Hippocampal formation (tissue), 2 donors: ENCODE measurements around the gene NAB2.
"Not testable (repeated sequence)": the region's sequence is repeated elsewhere in the genome, so short reads cannot be mapped to it uniquely, and the experiment has no call there.

ENCODE experiments used
- DNase-seq, 2 donors: peaks; one replicate each; lab custom pipeline; 2025; lab: John Stamatoyannopoulos, UW

NAB2 gene

DNA sequence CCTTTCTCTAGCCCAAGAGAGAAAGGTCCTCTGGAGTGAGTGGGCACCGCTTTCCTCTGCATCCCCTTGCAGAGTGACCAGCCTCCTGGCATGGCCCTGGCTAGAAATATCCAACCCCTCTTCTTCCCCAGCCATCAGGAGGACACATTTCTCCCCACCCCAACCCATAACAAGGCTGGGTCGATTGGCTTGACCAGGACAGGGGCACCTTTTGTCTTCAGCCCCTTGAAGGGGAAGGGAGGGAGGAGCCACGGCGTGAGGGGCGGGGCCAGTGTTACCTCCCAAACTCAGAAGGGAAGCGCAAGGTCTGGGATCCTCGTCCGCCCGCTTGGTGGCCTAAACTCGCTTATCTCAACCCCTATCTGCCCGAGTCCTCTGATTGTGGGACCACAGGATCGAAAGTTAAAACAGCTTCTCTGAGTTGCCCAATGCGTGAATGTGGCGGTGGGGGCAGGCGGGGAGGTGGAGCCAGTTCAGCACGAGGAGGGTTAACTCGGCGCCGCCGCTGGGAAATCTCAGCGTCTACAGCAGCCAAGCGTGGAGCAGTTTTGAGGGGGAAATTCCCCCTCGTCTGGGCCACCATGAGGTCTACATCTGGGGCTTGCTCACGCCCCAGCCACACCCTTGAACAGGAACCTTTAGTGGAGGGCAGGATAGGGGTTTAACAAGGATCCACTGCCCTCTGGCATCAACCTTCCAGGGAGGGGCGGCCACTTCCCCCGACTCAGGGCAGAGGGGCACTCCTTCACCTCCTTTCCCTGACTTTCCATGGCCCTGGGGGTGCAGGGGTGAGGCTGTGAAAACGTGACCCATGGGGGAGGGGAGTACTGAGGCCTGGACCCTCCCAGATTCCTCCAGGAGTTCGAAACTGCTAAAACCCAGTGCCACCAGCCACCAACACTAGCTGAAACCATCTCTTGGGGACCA is 21.5 kb downstream of the NAB2 start:
- no peak for DNase-seq

DNA sequence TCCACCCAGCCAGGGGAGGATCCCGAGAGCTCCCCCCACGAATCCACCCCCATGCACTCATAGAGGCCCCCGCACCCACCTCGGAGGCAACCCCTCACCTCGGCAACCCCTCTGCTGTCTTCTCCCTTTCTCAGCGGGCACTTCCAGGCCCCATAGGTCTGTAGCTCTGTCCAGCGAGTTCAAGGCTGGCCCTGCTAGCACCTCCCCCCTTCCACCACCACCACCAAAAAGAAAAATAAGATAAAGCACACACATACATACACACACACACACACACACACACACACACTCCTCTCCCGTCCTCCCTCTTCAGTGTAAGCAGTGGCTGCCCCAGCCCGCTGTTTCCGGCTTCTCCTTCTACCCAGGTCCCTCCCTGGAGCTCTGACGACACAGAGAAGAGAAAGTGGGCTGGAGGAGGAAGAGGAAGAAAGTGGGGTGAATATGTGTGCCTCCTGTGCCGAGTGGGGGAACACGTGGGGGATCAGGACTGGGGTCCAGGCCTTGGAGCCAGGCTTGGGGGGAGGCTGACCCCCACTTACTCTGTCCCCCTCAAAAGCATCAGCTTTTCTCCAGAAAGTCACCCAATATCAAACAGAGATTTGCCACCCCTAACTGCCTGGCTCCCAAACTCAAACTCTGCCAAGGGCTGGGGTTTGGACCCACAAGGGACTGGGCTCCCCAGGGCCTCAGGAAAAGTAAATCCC is 22.3 kb downstream of the NAB2 start, which contains the start of gene STAT6:
Gene STAT6, minus strand, starts transcription at position 332 of the 704 bp plus-strand sequence. CDS start 3,084 bp downstream, outside the sequence.
- peak; percentile 35 to 41 for DNase-seq

DNA sequence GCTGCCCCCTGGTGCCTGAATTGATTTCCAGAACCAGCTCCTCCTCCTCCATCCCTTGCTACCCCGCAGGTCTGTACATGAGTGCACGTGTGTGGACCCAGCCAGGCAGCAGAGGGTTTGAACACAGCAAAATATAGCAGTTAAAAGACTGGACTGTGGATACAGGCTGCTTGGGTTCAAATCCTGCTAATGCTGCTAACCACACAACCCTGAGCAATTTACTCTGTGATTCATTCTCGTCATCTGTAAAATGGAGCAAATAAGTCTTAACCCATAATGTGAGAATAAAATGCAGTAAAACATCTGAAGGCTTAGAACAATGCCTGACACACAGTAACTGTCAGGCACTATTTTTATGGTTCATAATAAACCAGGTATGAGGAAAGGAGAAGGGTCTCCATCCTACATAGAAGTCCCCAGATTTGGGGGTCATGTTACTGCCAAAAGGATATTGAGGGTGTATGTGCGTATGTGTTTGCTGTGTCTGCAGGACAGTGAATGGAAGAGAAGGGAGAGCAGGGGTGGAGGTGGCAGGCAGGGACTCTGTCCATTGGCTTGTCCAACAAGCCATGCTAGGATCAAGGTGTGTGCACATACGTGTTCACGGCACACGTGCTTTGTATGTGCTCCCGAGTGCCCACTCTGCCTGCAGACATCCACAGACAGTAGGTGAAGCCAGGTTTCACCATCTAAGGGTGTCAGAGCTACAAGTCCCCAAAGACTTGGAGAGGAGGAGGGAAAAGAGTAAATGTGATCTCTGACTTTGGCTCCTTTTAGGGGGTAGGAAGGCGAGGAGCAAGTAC is 23.8 kb downstream of the NAB2 start:
- no peak for DNase-seq

DNA sequence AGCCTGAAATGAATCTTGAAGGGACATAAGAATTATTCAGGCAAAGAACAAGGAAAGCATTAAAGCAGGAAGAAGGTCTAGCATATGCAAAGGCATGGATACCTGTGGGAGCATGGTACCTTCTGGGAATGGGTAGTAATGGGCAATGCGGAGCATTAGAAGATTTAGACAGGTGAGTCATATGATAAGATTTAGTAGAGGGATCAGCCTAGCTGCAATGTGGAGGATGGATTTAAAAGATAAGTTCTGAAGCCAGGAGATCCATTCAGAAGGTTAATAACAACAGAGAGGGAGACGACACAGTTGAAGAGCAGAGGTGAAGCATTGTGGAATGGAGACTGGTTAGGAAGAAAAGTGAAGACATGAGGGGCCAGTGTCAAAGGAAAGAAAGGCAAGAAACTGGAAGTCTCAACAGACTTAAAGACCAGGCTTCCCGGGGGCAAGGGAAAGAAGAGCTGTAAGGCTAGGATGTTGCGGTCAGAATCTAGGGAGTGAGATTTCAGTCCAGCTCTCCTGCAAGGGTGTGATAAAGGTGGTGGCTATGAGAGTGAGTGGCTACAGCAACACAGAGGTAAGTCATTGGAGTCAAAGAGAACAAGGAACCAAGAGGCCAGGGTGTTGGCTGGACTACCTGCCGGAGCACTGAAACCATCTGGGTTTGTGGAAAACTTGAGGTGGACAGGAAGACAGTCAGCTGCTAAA is 27.8 kb downstream of the NAB2 start:
- no peak for DNase-seq

DNA sequence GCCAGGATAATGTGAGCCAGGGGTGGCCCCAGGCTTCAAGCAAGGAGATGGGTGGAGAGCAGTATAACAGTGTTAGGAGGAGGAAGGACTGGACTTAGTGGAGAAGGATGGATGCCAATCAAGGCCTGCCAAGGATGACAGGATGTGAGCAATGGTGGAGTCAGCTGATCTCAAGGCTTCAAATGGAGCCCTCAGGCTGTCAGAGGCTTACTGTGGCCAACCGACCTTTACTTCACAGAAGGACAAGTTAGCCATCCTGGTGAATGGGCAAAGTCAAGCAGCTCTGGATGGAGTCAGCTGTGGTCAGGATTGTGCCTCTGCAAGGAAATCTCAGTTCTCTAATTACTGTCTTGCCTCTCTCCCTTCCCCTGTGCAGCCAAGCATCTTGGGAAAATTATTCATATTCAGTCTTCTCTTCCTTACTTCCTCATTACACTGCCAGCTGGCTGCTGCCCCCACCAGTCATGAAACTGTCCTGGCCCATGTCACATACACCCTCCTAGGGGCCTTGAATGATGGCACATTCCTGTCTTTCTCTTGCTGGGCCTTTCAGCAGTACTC is 29.9 kb downstream of the NAB2 start:
- no peak for DNase-seq

DNA sequence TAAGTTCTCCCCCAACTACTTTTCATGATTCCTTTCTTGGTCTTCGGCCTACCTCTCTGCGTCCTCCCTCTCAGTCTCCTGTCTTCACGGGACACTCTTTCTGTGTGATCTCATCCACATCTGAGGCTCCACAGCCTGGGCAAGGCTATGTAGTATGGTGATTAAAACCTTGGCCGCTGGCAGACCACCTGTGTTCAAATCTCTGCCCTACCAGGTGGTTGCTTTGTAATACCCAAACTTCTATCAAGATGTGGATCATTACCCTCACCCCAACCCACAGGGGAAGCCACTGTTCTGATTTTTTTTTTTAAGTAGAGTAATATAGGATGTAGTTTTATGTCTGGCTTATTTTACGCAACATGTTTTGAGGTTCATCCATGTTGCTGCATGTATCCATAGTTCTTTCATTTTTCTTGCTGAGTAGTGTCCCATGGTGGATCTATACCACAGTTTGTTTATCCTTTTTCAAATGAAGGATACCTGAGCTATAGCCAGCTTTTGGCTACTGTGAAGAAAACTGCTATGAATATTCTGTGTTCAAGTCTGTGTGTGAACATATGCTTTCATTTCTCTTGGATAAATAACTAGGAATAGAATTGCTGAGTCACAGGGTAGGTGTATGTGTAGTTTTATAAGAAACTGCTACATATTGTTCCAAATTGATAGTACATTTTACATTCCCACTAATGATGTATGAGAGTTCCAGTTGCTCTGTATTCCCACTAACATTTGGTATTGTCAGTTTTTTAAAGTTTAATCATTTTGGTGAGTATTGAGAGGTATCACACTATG is 30.6 kb downstream of the NAB2 start:
- no peak for DNase-seq

DNA sequence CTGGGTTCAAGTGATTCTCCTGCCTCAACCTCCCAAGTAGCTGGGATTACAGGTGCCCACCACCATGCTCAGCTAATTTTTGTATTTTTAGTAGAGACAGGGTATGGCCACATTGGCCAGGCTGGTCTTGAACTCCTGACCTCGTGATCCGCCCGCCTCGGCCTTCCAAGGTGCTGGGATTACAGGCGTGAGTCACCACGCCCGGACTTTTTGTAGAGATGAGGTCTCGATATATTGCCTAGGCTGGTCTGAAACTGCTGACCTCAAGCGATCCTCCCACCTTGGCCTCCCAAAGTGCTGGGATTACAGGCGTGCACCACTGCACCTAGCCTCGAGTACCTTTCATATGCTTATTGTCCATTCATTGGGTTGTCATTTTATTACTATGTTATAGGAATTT is 31.8 kb downstream of the NAB2 start:
- DNase-seq = not testable (repeated sequence)

DNA sequence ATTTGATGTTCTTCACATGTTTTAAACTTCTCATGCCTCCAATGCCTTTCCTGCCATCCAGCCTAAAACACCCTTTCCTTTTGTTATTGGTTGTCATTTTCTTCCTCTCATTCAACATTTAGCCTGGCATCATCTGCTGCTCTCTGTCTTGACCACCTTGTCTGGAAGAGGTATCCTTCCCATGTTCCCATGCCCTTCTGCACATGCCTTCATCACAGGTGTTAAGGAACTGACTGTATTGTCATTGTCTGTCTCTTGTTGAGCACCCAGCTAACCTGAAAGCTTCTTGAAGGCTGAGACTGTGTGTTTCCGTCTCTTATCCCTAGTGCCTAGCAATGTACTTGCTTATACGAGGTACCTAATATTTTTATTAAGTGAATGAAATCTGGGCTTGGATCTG is 34.9 kb downstream of the NAB2 start:
- no peak for DNase-seq

DNA sequence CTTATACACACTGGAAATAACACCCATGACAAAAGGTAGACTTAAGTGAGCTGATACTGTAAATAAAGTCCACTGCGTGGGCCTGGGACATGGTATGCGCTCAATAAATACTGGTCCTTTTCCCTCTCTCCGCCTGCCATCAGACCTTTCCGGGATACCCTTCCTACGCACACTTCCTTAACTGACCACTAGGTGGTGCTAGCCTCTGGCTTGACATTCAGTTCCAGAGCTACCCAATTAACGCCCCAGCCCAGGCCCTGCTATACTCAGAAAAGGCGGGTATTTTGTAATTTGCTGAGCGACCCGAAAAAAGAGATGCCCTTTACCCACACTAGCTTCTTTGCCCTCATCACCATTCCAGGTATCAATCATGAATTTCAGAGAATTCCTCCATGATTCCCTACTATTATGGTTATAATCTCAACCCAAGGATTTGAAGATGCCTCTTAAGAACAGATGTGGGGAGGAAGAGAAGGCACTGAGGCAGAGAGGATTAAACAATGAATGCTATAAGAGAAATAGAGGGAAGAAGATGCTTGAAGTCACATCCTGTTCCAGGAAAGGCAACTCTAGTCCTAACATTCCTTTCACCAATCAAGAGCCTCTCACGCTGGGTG is 35.5 kb downstream of the NAB2 start:
- peak; percentile 48 to 69 for DNase-seq

DNA sequence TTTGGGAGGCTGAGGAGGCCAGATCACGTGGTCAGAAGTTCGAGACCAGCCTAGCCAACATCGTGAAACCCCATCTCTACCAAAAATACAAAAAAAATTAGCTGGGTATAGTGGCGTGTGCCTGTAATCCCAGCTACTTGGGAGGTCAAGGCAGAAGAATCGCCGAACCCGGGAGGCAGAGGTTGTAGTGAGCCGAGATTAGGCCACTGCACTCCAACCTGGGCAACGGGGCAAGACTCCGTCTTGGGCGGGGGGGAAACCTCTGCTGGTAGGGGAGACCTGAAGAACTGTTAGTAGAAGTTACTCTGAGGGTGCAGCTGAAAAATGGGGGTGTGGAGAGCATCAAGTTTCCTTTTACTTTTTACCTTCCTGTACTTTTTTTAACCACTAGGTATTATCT is 37.1 kb downstream of the NAB2 start:
- DNase-seq = no peak

DNA sequence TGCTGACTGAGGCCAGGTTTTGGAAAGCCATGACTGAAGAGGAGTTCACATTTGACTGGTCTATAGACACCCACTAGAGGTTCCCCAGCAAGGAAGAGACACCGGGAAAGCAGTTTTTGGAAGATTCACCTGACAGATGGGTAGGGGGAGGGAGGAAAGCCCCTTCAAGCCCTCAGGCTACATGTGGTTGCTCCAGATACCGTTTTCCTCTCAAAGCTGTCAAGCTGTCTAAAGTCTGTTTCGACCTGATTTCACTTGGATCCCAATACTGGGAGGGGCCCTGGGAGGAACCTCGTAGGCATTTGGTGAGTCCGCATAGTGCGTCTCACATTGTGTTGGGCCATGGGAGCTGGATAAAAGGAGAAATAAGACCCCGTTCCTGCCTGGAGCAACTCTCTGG is 37.6 kb downstream of the NAB2 start:
- no peak for DNase-seq

DNA sequence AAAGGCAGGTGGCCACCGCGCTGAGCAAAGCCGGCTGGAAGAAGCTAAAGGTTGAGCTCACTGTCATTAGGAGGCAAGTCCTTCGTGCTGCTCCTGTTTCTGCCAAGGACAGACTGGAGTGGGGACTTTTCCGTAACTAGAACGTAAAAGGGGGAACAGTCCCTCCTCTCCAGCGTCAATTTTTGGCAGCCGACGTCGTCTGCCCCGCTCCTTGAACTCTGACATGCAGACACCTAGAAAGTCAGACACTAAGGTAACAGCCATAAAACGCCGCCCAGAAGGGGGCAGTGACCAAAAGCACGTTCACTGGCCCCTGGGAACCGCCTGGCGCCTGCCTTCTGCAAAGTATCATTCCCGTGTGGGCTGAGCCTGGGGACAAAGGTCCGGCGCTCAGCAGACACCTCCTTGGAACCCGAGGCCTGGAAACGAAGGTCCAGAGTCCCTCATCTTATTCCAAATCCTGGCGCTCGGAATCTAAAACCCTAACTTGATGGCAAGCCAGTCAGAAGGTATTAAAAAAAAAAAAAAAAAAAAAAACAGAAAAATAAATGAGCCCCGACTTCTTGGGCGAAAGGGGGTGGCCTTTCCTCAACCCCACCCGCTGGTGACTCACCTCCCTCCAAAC is 38.3 kb downstream of the NAB2 start:
- peak in 1 of 2 donors; percentile 46 for DNase-seq

DNA sequence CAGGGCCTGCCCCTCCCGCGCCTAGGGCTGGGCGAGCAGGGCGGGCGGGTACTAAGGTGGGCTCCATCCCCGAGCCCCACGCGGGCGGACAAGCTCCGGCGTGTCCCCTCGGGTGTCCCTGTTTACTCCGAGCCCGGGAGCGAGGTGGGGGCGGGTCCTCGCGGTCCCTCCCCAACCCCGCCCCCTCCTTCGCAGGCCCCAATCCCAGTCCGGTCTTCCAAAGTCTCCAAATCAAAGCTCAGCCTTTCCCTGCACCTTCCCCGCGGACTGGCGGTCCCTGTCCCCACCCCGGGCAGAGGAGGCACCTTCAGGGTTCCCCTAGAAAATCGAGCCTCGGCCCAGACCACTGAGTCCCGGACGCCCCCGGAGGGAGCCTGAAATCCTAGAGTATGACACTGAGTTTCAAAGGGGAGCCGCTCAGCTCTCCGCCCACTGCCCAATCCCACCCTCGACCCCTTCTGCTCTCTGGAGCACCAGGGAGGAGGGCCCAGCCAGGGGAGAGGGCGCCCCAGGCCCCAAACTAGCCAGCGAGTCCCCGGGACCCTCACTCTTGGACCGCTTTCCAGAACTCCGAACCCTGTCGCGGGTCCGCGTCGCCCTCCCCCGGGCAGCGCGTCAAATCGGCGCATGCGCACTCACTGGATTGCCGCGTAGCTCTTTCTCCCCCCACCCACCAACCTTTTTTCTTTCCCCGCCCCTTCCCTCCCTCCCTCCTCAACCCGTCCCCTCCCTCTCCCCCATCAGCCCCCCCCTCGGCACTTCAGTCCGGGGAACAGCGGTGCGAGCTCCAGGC is 39.0 kb downstream of the NAB2 start, which contains the start of gene LRP1:
Gene LRP1, plus strand, starts transcription at position 758 of the 793 bp plus-strand sequence. CDS start 482 bp downstream, outside the sequence.
- peak; percentile 67 to 68 for DNase-seq

DNA sequence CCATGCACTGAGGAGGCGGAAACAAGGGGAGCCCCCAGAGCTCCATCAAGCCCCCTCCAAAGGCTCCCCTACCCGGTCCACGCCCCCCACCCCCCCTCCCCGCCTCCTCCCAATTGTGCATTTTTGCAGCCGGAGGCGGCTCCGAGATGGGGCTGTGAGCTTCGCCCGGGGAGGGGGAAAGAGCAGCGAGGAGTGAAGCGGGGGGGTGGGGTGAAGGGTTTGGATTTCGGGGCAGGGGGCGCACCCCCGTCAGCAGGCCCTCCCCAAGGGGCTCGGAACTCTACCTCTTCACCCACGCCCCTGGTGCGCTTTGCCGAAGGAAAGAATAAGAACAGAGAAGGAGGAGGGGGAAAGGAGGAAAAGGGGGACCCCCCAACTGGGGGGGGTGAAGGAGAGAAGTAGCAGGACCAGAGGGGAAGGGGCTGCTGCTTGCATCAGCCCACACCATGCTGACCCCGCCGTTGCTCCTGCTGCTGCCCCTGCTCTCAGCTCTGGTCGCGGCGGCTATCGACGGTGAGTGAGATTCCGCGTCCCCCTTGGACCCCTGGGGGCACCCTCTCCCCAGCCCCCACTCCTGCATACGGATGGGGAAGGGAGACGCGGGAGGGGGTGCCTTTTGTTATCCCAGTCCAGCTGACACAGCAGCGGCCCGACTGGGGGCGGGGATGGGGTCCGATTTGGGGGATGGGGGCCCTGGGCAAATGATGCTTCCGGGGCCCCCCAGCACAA is 39.8 kb downstream of the NAB2 start:
- no peak for DNase-seq

DNA sequence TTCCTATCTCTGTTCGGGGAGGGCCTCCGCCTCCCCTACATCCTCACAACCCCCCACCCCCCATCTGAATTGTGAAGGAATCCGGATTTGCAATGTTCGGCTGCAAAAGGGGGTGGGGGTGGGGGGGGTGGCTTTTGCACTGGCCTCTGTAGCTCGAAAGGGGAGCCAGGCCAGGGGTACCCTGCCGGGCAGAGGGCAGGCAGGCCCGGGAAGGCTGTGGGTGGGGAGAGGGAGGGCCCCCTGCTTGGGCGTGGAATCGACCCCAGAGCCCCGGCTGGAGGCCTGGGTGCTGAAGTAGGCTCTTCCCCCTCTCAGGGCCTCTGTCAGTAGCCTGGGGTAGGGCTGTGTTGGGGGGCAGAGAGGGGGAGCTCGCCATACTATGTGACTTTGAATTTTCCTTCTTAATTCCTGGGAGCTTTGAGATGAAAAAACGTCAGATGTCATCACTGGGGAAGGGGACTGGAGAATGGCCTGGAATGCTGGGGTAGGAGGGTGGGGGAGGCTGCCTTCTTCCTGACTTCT is 40.5 kb downstream of the NAB2 start:
- DNase-seq = no peak

DNA sequence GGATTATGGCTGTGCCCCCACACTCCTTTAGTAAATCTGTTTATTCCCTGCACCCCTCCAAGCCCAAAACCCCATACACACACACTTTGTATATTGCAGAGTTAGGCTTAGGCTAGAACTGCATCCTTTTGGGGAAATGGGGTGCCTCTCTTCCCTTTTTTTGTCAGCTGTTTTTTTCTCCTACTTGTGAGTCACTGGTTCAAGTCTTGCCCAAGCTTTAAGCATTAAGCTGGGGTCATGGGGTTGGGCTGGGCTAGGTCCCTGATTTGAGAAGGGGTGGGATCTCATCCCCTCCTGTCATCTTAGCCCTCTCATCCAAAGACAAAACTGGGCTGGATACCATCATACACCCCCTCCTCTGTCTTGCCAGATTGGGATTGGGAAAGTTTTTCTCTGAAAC is 41.0 kb downstream of the NAB2 start:
- no peak for DNase-seq

DNA sequence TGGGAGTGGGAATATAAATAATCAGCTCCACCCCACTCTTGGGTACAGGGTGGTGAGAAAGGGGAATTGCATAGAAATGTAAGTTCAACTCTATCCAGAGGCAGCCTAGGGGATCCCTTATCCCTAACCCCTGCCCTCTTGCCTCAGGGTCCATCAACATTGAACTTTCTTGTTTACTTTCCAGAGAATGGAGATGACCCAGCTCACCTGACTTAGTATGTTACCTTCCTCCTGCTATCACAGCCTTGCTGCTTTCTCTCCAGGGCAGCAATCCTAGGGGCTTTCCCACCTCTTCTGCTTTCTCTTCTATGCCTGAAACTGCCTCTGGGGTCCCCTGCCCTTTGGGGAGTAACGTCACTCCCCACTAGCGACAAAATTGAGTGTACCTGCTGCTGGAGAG is 42.0 kb downstream of the NAB2 start:
- no peak for DNase-seq
